Loucy (cell line): Measurements from ENCODE around the gene C1QTNF8.

Experiments used
- H2AFZ ChIP-seq: fragments of 200-600 bp; sonication (generic); 2 replicates; pipeline ENCODE4 v1.6.0; 2016; ENCODE audit warnings: antibody characterized with exemption, mild to moderate bottlenecking, low read length, moderate library complexity
- H3F3A ChIP-seq: fragments of 200-600 bp; 2 replicates; pipeline ENCODE4 v1.6.0; 2016; ENCODE audit warnings: antibody characterized with exemption, low read depth, mild to moderate bottlenecking
- H3K27me3 ChIP-seq: fragments of 200-600 bp; sonication (generic); 2 replicates; pipeline ENCODE4 v1.6.1; 2014; ENCODE audit warnings: low read length, mild to moderate bottlenecking; ENCODE audit not compliant: insufficient read depth, poor library complexity, severe bottlenecking
- H3K36me3 ChIP-seq: fragments of 200-600 bp; sonication (generic); 2 replicates; pipeline ENCODE4 v1.6.1; 2016; ENCODE audit warnings: low read length; ENCODE audit not compliant: insufficient read depth
- H3K4me1 ChIP-seq: fragments of 200-600 bp; sonication (generic); 2 replicates; pipeline ENCODE4 v1.5.1; 2014; ENCODE audit warnings: low read length, mild to moderate bottlenecking; ENCODE audit not compliant: insufficient read depth, poor library complexity, severe bottlenecking
- H3K4me2 ChIP-seq: fragments of 200-600 bp; sonication (generic); 2 replicates; pipeline ENCODE4 v1.6.0; 2014; ENCODE audit warnings: antibody characterized with exemption, low read length, low read depth, mild to moderate bottlenecking; ENCODE audit not compliant: poor library complexity, severe bottlenecking
- H3K4me3 ChIP-seq: fragments of 200-600 bp; sonication (generic); 2 replicates; pipeline ENCODE4 v1.5.1; 2014; ENCODE audit warnings: low read length, mild to moderate bottlenecking, mixed read lengths; ENCODE audit not compliant: poor library complexity, severe bottlenecking
- H3K79me2 ChIP-seq: fragments of 200-600 bp; sonication (generic); 2 replicates; pipeline ENCODE4 v1.6.1; 2014; ENCODE audit warnings: low read length; ENCODE audit not compliant: insufficient read depth
- H3K9ac ChIP-seq: fragments of 200-600 bp; sonication (generic); 2 replicates; pipeline ENCODE4 v1.6.0; 2014; ENCODE audit warnings: mild to moderate bottlenecking, low read depth, low read length, moderate library complexity; ENCODE audit not compliant: poor library complexity, severe bottlenecking
- H3K9me2 ChIP-seq: fragments of 200-600 bp; sonication (generic); replicated peaks from 2 replicates; pipeline ENCODE4 v1.6.1; 2016; ENCODE audit warnings: low read depth, low read length, mixed read lengths
- H3K9me3 ChIP-seq: fragments of 200-600 bp; sonication (generic); 2 replicates; pipeline ENCODE4 v1.6.1; 2014; ENCODE audit warnings: mild to moderate bottlenecking, antibody characterized with exemption, low read length, low read depth; ENCODE audit not compliant: insufficient read depth
- H4K20me1 ChIP-seq: fragments of 200-600 bp; sonication (generic); 2 replicates; pipeline ENCODE4 v1.6.0; 2014; ENCODE audit warnings: antibody characterized with exemption, low read length, mild to moderate bottlenecking; ENCODE audit not compliant: insufficient read depth, poor library complexity, severe bottlenecking
- EZH2phosphoT487 ChIP-seq: fragments of 200-600 bp; IDR thresholded peaks from 2 replicates; pipeline ENCODE4 v1.6.1; 2018; ENCODE audit warnings: antibody characterized with exemption, mild to moderate bottlenecking, moderate library complexity, borderline replicate concordance
- TF ChIP-seq, protein P1 (sequence below): fragments of 200-600 bp; sonication (generic); conservative IDR thresholded peaks from 2 replicates; pipeline ENCODE4 v1.5.1; 2014; ENCODE audit warnings: mild to moderate bottlenecking, antibody characterized with exemption, low read length

The C1QTNF8 gene

DNA sequence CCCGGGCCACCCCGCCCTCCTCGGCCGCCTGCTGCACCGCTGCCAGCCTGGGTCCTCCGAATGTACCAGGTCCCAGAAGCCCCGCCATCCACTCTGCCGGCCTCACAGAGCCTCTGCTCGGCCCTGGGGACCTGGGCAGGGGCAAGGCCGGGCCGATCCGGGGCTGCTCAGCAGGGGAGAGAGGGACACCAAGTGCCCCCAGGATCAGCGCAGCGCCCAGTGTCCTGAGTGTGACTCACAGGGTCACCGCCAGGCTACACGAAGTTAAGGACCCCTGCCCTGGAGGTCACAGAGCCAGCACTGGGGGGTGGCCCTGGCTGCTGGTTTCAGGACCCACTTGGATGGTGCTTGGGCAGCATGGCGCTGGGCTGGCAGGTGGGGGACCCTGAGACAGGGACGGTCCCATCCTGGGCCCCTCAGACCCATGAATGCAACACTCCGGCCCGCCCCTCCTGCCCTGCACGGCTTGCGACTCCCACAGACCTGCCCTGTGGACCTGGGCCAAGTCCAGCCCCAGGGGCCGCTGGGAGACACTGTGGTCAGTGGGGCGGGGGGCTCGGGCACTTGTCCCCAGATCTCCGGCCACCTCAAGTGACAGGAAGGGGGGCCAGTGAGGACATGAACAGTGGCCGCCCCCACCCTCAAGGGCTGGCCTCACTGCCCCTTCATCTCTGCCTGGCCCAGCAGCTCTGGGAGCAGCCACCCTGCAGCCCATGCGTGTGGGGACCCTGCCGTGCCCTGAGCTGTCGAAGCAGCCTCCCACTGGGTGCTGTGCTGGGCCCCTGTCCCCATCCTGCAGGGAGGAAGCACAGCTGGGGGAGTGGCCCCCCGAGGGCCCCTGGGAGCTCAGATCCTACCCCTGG lies 46.7 kb downstream of the C1QTNF8 start:
- TF ChIP-seq, protein P1, sequence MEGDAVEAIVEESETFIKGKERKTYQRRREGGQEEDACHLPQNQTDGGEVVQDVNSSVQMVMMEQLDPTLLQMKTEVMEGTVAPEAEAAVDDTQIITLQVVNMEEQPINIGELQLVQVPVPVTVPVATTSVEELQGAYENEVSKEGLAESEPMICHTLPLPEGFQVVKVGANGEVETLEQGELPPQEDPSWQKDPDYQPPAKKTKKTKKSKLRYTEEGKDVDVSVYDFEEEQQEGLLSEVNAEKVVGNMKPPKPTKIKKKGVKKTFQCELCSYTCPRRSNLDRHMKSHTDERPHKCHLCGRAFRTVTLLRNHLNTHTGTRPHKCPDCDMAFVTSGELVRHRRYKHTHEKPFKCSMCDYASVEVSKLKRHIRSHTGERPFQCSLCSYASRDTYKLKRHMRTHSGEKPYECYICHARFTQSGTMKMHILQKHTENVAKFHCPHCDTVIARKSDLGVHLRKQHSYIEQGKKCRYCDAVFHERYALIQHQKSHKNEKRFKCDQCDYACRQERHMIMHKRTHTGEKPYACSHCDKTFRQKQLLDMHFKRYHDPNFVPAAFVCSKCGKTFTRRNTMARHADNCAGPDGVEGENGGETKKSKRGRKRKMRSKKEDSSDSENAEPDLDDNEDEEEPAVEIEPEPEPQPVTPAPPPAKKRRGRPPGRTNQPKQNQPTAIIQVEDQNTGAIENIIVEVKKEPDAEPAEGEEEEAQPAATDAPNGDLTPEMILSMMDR, result no peak
- no peak for TF ChIP-seq EZH2phosphoT487
- no peak overlapping the region for H3K9ac ChIP-seq
- no peaks in the 10 kb centered on the region for H3K36me3 ChIP-seq
- no peaks in the 10 kb centered on the region for H3K9me3 ChIP-seq
- H3K4me2 ChIP-seq, result no peak overlapping the region
- no peaks in the 10 kb centered on the region for H4K20me1 ChIP-seq
- no peaks in the 10 kb centered on the region for H3K27me3 ChIP-seq
- no peaks in the 10 kb centered on the region for H3K9me2 ChIP-seq
- H2AFZ ChIP-seq, result no peak overlapping the region
- no peaks in the 10 kb centered on the region for H3K4me1 ChIP-seq
- no peaks in the 10 kb centered on the region for H3K79me2 ChIP-seq
- no peaks in the 10 kb centered on the region for H3F3A ChIP-seq
- H3K4me3 ChIP-seq, result no peak overlapping the region

- Histone ChIP-seq H3K9me2 (no peaks in the 10 kb centered on the region), H3K4me3 (no peak overlapping the region), H3K36me3 (no peaks in the 10 kb centered on the region), H2AFZ (no peak overlapping the region), H4K20me1 (no peaks in the 10 kb centered on the region), H3K79me2 (no peaks in the 10 kb centered on the region), H3K4me2 (no peak overlapping the region), H3F3A (no peaks in the 10 kb centered on the region), H3K4me1 (no peaks in the 10 kb centered on the region), H3K9ac (no peak overlapping the region), H3K27me3 (no peaks in the 10 kb centered on the region), H3K9me3 (no peaks in the 10 kb centered on the region)
- TF ChIP-seq EZH2phosphoT487, result no peak
- TF ChIP-seq, protein P1, result no peak
Measured at GRCh38 chr16:1048442-1049112, 47.5 kb downstream of the C1QTNF8 start.

DNA sequence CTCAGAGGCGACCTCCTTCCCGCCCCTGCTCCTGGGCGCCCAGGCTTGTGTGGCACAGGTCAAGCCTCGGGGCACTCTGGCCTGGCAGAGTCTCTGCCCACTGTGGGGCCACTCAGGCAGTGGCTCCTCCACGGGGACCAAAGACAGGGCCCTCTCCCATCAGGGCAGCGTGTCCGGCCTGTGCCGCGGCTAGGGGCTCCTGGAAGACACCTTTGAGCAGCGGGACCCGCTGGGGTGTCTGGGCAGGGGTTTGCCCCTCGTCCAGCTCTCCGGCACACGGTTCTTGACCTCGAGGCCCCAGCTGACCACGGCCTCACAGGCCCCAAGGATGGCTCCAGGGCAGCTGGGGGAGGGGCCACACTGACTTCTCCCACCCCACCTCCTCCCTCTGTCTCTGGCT lies 48.2 kb downstream of the C1QTNF8 start:
- TF ChIP-seq EZH2phosphoT487, result no peak
- TF ChIP-seq, protein P1, result no peak
- Histone ChIP-seq H4K20me1 (no peaks in the 10 kb centered on the region), H3K9me2 (no peaks in the 10 kb centered on the region), H3K79me2 (no peaks in the 10 kb centered on the region), H3K4me2 (no peak overlapping the region), H3K36me3 (no peaks in the 10 kb centered on the region), H3K4me3 (no peak overlapping the region), H3F3A (no peaks in the 10 kb centered on the region), H3K9ac (no peak overlapping the region), H3K4me1 (no peaks in the 10 kb centered on the region), H3K27me3 (no peaks in the 10 kb centered on the region), H2AFZ (no peak overlapping the region), H3K9me3 (no peaks in the 10 kb centered on the region)
